NCI-H345 (cell line): Measurements from ENCODE around the gene CERT1.

ENCODE experiments used
- DNase-seq: peaks from one replicate; lab custom pipeline; 2025; lab: John Stamatoyannopoulos, UW

The CERT1 gene

GRCh38 chr5:75389430-75389829 lies 122.0 kb downstream of the CERT1 start:
- DNase-seq, result no peak

- DNase-seq, result no peak
Measured at GRCh38 chr5:75387806-75388205, 123.6 kb downstream of the CERT1 start.

GRCh38 chr5:75384218-75384617 lies 127.2 kb downstream of the CERT1 start:
- DNase-seq, result no peak

GRCh38 chr5:75381456-75381855 lies 130.0 kb downstream of the CERT1 start:
- DNase-seq, result no peak

GRCh38 chr5:75380099-75380498 lies 131.3 kb downstream of the CERT1 start:
- DNase-seq, result no peak

- DNase-seq, result no peak
Measured at GRCh38 chr5:75375414-75375813, 136.0 kb downstream of the CERT1 start.

- no peak for DNase-seq
Measured at GRCh38 chr5:75374394-75374814, 137.0 kb downstream of the CERT1 start.

- no peak for DNase-seq
Measured at GRCh38 chr5:75373862-75374261, 137.6 kb downstream of the CERT1 start.

- no peak for DNase-seq
Measured at GRCh38 chr5:75368391-75368790, 143.0 kb downstream of the CERT1 start.

- no peak for DNase-seq
Measured at GRCh38 chr5:75367401-75367800, 144.0 kb downstream of the CERT1 start.

GRCh38 chr5:75366787-75367186 lies 144.6 kb downstream of the CERT1 start:
- DNase-seq, result no peak

GRCh38 chr5:75365740-75366139 lies 145.7 kb downstream of the CERT1 start:
- DNase-seq, result no peak

- no peak for DNase-seq
Measured at GRCh38 chr5:75364571-75365280, 146.7 kb downstream of the CERT1 start.

- DNase-seq, result no peak
Measured at GRCh38 chr5:75363726-75364495, 147.5 kb downstream of the CERT1 start.

- DNase-seq, result no peak
Measured at GRCh38 chr5:75363111-75363510, 148.3 kb downstream of the CERT1 start.

GRCh38 chr5:75362474-75362975 lies 148.9 kb downstream of the CERT1 start:
- DNase-seq, result no peak

- no peak for DNase-seq
Measured at GRCh38 chr5:75361310-75361709, 150.1 kb downstream of the CERT1 start.

GRCh38 chr5:75358117-75358516 lies 153.3 kb downstream of the CERT1 start:
- no peak for DNase-seq

GRCh38 chr5:75356719-75357118 lies 154.7 kb downstream of the CERT1 start:
- no peak for DNase-seq

GRCh38 chr5:75355236-75355635 lies 156.2 kb downstream of the CERT1 start:
- DNase-seq, result no peak

GRCh38 chr5:75351139-75351926 lies 160.1 kb downstream of the CERT1 start:
- no peak for DNase-seq

- no peak for DNase-seq
Measured at GRCh38 chr5:75349663-75350062, 161.8 kb downstream of the CERT1 start.

- no peak for DNase-seq
Measured at GRCh38 chr5:75348241-75348640, 163.2 kb downstream of the CERT1 start.
